ENCODE results near the gene RNF11. TPM values are rescaled to one million over a fixed set of nuclear protein-coding genes. Genes with fewer than 3 reads are reported as not detected.

The RNF11 gene
- total RNA-seq, 1 experiment from 2014 or later: 55.8 TPM

DNA sequence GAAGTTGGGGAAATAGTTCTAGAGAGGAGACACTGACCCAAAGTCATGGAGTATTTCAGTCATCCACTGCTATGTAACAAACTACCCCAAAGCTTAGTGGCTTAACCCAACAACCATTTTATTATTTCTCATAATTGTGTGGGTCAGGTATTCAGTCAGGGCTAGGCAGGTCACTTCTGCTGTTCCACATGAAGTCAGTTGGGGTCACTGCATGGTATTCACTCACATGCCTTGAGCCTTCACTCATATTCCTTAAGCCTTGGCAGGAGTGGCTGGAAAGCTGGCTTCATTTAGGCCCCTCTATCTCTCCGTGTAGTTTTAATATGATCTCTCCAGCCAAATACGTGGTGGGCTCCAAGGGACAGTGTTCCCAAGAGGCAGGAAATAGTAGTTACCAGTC, 17.5 kb upstream of the RNF11 start:
- H3K4me3 Mint-ChIP-seq: no peak overlapping the region
- no peak overlapping the region for H2AK5ac ChIP-seq (ENCODE audit: insufficient read length, low read length)
- no CpG with 5 or more reads among the region's 2 CpGs for WGBS (ENCODE audit: extremely low coverage, insufficient read length, low lambda C conversion rate)

More for the DNA sequence above, 17.5 kb upstream of the RNF11 start:
- no peak overlapping the region for H2BK20ac ChIP-seq (ENCODE audit: low read depth, low read length, poor library complexity, severe bottlenecking)
- H3K9ac ChIP-seq (ENCODE audit: extremely low read depth, insufficient read length, low read length): no peak overlapping the region
- H3K9me3 ChIP-seq (ENCODE audit: control insufficient read depth, low read depth, low read length): no peaks in the 10 kb centered on the region
- no peak overlapping the region for H3K4ac ChIP-seq (ENCODE audit: low read depth, low read length)
- TF ChIP-seq, protein P1, sequence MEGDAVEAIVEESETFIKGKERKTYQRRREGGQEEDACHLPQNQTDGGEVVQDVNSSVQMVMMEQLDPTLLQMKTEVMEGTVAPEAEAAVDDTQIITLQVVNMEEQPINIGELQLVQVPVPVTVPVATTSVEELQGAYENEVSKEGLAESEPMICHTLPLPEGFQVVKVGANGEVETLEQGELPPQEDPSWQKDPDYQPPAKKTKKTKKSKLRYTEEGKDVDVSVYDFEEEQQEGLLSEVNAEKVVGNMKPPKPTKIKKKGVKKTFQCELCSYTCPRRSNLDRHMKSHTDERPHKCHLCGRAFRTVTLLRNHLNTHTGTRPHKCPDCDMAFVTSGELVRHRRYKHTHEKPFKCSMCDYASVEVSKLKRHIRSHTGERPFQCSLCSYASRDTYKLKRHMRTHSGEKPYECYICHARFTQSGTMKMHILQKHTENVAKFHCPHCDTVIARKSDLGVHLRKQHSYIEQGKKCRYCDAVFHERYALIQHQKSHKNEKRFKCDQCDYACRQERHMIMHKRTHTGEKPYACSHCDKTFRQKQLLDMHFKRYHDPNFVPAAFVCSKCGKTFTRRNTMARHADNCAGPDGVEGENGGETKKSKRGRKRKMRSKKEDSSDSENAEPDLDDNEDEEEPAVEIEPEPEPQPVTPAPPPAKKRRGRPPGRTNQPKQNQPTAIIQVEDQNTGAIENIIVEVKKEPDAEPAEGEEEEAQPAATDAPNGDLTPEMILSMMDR (conservative IDR thresholded peaks at IDR 0.05): no peak
- no peaks in the 10 kb centered on the region; a peak in 1 of 5 replicates for H3K9me3 Mint-ChIP-seq
- no peak overlapping the region for H2BK5ac ChIP-seq (ENCODE audit: insufficient read length, low read length)
- no peaks in the 10 kb centered on the region for H3K36me3 Mint-ChIP-seq (ENCODE audit: insufficient read depth in 1 of 3, low read depth in 3 of 3)
- no peak overlapping the region for H3K23ac ChIP-seq (ENCODE audit: insufficient read length, low read depth, low read length)
- no peak for DNase-seq
- H3K56ac ChIP-seq (ENCODE audit: insufficient read length, low read depth, low read length): no peak overlapping the region
- no peak overlapping the region for H3K18ac ChIP-seq (ENCODE audit: insufficient read length, low read depth, low read length)
- H3K27me3 Mint-ChIP-seq (ENCODE audit: low read depth): no peaks in the 10 kb centered on the region
- no peak overlapping the region for H3T11ph ChIP-seq (ENCODE audit: low read length)
- no peak overlapping the region for H2BK120ac ChIP-seq (ENCODE audit: low read depth, low read length, poor library complexity, severe bottlenecking)
- H4K91ac ChIP-seq (ENCODE audit: insufficient read length, low read depth, low read length): no peak overlapping the region
- no peaks in the 10 kb centered on the region for H4K20me1 ChIP-seq (ENCODE audit: control insufficient read depth, insufficient read depth, insufficient read length)
- no peak overlapping the region for H2AFZ ChIP-seq (ENCODE audit: low read length)
- no peak overlapping the region for H2BK12ac ChIP-seq (ENCODE audit: insufficient read length, low read depth, low read length)
- no peaks in the 10 kb centered on the region for H3K23me2 ChIP-seq (ENCODE audit: insufficient read length, low read depth, low read length, poor library complexity, severe bottlenecking)
- no peak overlapping the region for H4K8ac ChIP-seq (replicated peaks; ENCODE audit: insufficient read length, low read depth, low read length)
- H3K27ac ChIP-seq (ENCODE audit: insufficient read length, low read depth, low read length): no peak overlapping the region
- peaks cover 6 to 10% of the 10 kb centered on the region in 2 experiments; a peak in 3 of 4 replicates for H3K4me1 Mint-ChIP-seq
- no peak overlapping the region for H2BK15ac ChIP-seq (ENCODE audit: low read depth, low read length)
- H3K4me2 ChIP-seq (ENCODE audit: insufficient read depth, insufficient read length, low read length): no peak overlapping the region
- no peaks in the 10 kb centered on the region for H3K27me3 ChIP-seq (ENCODE audit: insufficient read depth, low read length)
- H3K79me1 ChIP-seq (ENCODE audit: insufficient read depth, low read depth, low read length, poor library complexity, severe bottlenecking): no peaks in the 10 kb centered on the region
- H3K14ac ChIP-seq (ENCODE audit: insufficient read depth, low read length): no peak overlapping the region
- H3K27ac Mint-ChIP-seq: no peak overlapping the region
- H4K5ac ChIP-seq (ENCODE audit: insufficient read length, low read depth, low read length): no peak overlapping the region
- H3K4me1 ChIP-seq (ENCODE audit: insufficient read depth, low read length): no peaks in the 10 kb centered on the region
- no peaks in the 10 kb centered on the region for H3K79me2 ChIP-seq (ENCODE audit: insufficient read depth, low read length)

Data from H9 (cell line).